Measurements from ENCODE around the gene PSMC4. TPM values are rescaled to one million over a fixed set of nuclear protein-coding genes. Genes with fewer than 3 reads are reported as not detected.

Gene PSMC4
- polyA plus RNA-seq, 3 donors, result 67.0 to 85.8 (median 79.6) TPM

- peaks cover 29% of the 10 kb centered on the region for H3K4me1 Mint-ChIP-seq
- no peaks in the 10 kb centered on the region for H4K20me1 ChIP-seq (ENCODE audit: insufficient read depth, low read length)
- no peak overlapping the region for H2AFZ ChIP-seq (ENCODE audit: insufficient read depth, low read depth, low read length, poor library complexity, severe bottlenecking)
- WGBS (ENCODE audit: insufficient coverage), result 98% methylated on average over 12 of the region's 15 CpGs
- TF ChIP-seq CTCF (IDR thresholded peaks at IDR 0.05), result no peak
- H3K79me2 ChIP-seq (ENCODE audit: insufficient read depth, low read length), result peaks cover 14% of the 10 kb centered on the region
- H3K9me3 Mint-ChIP-seq, result peaks cover 0 to 7% (median 2%) of the 10 kb centered on the region in 7 donors
- no peaks in the 10 kb centered on the region for H3K9me3 ChIP-seq (replicated peaks in 1 of 2; ENCODE audit: control insufficient read depth in 1 of 2, insufficient read depth in 1 of 2, low read length in 2 of 2)
- H3K4me3 Mint-ChIP-seq, result peak overlapping the region in 1 of 2 donors; percentile 21
- H3K4me1 ChIP-seq (ENCODE audit: control insufficient read depth in 1 of 2, insufficient read depth in 2 of 2, low read length in 2 of 2), result peaks cover 19 to 24% of the 10 kb centered on the region in 2 donors
- peaks cover 54 to 67% (median 55%) of the 10 kb centered on the region in 3 donors for H3K27me3 Mint-ChIP-seq (ENCODE audit: low read depth in 3 of 3)
- peaks cover 12 to 48% of the 10 kb centered on the region in 2 donors for H3K27me3 ChIP-seq (ENCODE audit: control insufficient read depth in 2 of 2, insufficient read depth in 2 of 2, low read length in 2 of 2)
- no peak overlapping the region for H3K9ac ChIP-seq (ENCODE audit: insufficient read depth, low read length, poor library complexity, severe bottlenecking)
- DNase-seq, result no peak
- H3K27ac ChIP-seq (ENCODE audit: low read depth in 1 of 2, low read length in 2 of 2), result no peak overlapping the region
- no peak overlapping the region for H3K4me3 ChIP-seq (replicated peaks in 1 of 3; ENCODE audit: low read depth in 2 of 3, low read length in 3 of 3)
- peaks cover 17% of the 10 kb centered on the region in 2 donors for H3K36me3 Mint-ChIP-seq
- H3K27ac Mint-ChIP-seq, result no peak overlapping the region
- H3K36me3 ChIP-seq (replicated peaks in 1 of 2; ENCODE audit: control insufficient read depth in 1 of 2, insufficient read depth in 2 of 2, low read length in 2 of 2), result peaks cover 14 to 17% of the 10 kb centered on the region in 2 donors
- H3K4me2 ChIP-seq (replicated peaks; ENCODE audit: extremely low read depth, low read length, poor library complexity, severe bottlenecking), result no peak overlapping the region
- intact Hi-C loops (cut with micrococcal nuclease), result loop anchor here in 1 of 2 donors (5.0 kb wide), 1 partner anchor 36 kb away; the partner anchor contains the start of gene FCGBP
These were observed 2.2 kb upstream of the PSMC4 start for GRCh38 chr19:39968789-39969188.

- Mint-ChIP-seq H3K27me3 (ENCODE audit: low read depth in 3 of 3) (peaks cover 52 to 63% (median 55%) of the 10 kb centered on the region in 3 donors), H3K27ac (no peak overlapping the region), H3K36me3 (peaks cover 22% of the 10 kb centered on the region in 2 donors), H3K4me1 (peaks cover 26% of the 10 kb centered on the region), H3K9me3 (peaks cover 0 to 7% (median 2%) of the 10 kb centered on the region in 7 donors), H3K4me3 (peak overlapping the region in 1 of 2 donors; percentile 77)
- intact Hi-C loops (cut with micrococcal nuclease), result loop anchor here in 1 of 2 donors (5.0 kb wide), 1 partner anchor 37 kb away; the partner anchor contains the start of gene FCGBP
- Histone ChIP-seq H3K9me3 (replicated peaks in 1 of 2; ENCODE audit: control insufficient read depth in 1 of 2, insufficient read depth in 1 of 2, low read length in 2 of 2) (no peaks in the 10 kb centered on the region), H3K79me2 (ENCODE audit: insufficient read depth, low read length) (peaks cover 14% of the 10 kb centered on the region), H3K4me2 (replicated peaks; ENCODE audit: extremely low read depth, low read length, poor library complexity, severe bottlenecking) (no peak overlapping the region), H3K27me3 (ENCODE audit: control insufficient read depth in 2 of 2, insufficient read depth in 2 of 2, low read length in 2 of 2) (peaks cover 9 to 48% of the 10 kb centered on the region in 2 donors), H3K36me3 (replicated peaks in 1 of 2; ENCODE audit: control insufficient read depth in 1 of 2, insufficient read depth in 2 of 2, low read length in 2 of 2) (peaks cover 19 to 22% of the 10 kb centered on the region in 2 donors), H3K4me3 (replicated peaks in 1 of 3; ENCODE audit: low read depth in 2 of 3, low read length in 3 of 3) (no peak overlapping the region), H3K4me1 (ENCODE audit: control insufficient read depth in 1 of 2, insufficient read depth in 2 of 2, low read length in 2 of 2) (peaks cover 19 to 21% of the 10 kb centered on the region in 2 donors), H3K27ac (ENCODE audit: low read depth in 1 of 2, low read length in 2 of 2) (no peak overlapping the region), H4K20me1 (ENCODE audit: insufficient read depth, low read length) (no peaks in the 10 kb centered on the region), H3K9ac (ENCODE audit: insufficient read depth, low read length, poor library complexity, severe bottlenecking) (no peak overlapping the region), H2AFZ (ENCODE audit: insufficient read depth, low read depth, low read length, poor library complexity, severe bottlenecking) (no peak overlapping the region)
- 100% methylated on average over 1 of the region's 6 CpGs for WGBS (ENCODE audit: insufficient coverage)
- TF ChIP-seq CTCF (IDR thresholded peaks at IDR 0.05), result no peak
- no peak for DNase-seq
These were observed 1.7 kb upstream of the PSMC4 start for GRCh38 chr19:39969266-39969665.

All from CD14-positive monocyte (primary cell).